ENCODE data around the gene KIF4A. TPM values are rescaled to one million over a fixed set of nuclear protein-coding genes. Genes with fewer than 3 reads are reported as not detected.

The KIF4A gene
- total RNA-seq, 4 donors from 2014 or later = under 0.01 to 11.1 TPM; not detected in 2

DNA sequence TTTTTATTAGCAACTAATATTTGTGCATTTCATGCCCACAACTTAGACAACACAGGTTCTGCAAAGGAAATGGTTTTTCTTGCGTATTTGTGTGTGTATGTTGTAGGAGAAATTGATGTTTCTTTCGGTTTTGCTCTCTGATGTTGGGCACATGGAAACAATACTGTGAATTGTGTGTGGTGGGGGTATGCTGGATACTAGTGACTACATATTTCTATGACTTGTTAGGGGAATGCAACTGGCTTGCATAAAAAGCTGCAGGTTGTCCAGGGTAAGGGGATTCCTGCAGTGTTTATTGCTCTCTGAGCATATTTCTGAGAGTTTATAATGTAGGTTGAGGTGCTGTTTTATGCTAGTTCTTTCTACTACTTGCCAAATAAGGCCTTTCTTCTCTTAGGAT is 166.4 kb downstream of the KIF4A start:
- no peaks in the 10 kb centered on the region for H3K27me3 ChIP-seq
- H3K9me3 ChIP-seq = no peaks in the 10 kb centered on the region
- no peak for TF ChIP-seq POLR2A (IDR thresholded peaks at IDR 0.05)
- H3K36me3 ChIP-seq = no peaks in the 10 kb centered on the region
- intact Hi-C loops (cut with DNase I; ENCODE audit: low total_unique reads) = no loop called here
- H3K4me3 ChIP-seq = peak overlapping the region in 1 of 2 donors; percentile 53
- H3K4me1 ChIP-seq = no peaks in the 10 kb centered on the region
- no peak for DNase-seq
- H3K27ac ChIP-seq = peak overlapping the region in 1 of 2 donors; percentile 82

GRCh38 chrX:70461026-70461425 is 171.1 kb downstream of the KIF4A start:
- Histone ChIP-seq H3K9me3 (no peaks in the 10 kb centered on the region), H3K36me3 (no peaks in the 10 kb centered on the region), H3K27ac (no peak overlapping the region), H3K4me3 (no peak overlapping the region), H3K27me3 (no peaks in the 10 kb centered on the region), H3K4me1 (no peaks in the 10 kb centered on the region)
- TF ChIP-seq, protein P1, sequence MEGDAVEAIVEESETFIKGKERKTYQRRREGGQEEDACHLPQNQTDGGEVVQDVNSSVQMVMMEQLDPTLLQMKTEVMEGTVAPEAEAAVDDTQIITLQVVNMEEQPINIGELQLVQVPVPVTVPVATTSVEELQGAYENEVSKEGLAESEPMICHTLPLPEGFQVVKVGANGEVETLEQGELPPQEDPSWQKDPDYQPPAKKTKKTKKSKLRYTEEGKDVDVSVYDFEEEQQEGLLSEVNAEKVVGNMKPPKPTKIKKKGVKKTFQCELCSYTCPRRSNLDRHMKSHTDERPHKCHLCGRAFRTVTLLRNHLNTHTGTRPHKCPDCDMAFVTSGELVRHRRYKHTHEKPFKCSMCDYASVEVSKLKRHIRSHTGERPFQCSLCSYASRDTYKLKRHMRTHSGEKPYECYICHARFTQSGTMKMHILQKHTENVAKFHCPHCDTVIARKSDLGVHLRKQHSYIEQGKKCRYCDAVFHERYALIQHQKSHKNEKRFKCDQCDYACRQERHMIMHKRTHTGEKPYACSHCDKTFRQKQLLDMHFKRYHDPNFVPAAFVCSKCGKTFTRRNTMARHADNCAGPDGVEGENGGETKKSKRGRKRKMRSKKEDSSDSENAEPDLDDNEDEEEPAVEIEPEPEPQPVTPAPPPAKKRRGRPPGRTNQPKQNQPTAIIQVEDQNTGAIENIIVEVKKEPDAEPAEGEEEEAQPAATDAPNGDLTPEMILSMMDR (IDR thresholded peaks at IDR 0.05) = no peak
- no peak for TF ChIP-seq POLR2A (IDR thresholded peaks at IDR 0.05)
- DNase-seq = no peak
- intact Hi-C loops (cut with DNase I; ENCODE audit: low total_unique reads) = no loop called here

DNA sequence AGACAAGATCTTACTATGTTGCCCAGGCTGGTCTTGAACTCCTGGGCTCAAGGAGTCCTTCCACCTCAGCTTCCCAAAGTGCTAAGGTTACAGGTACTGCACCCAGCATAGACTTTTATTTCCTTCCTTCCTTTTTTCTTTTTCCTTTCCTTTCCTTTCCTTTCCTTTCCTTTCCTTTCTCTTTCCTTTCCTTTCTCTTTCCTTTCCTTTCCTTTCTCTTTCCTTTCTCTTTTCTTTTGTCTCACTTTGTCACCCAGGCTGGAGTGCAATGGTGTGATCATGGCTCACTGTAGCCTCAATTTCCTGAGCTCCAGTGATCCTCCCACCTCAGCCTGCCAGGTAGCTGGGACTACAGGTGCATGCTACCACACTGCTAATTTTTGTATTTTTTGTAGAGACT is 174.1 kb downstream of the KIF4A start:
- Histone ChIP-seq H3K36me3 (no peaks in the 10 kb centered on the region), H3K4me3 (no peak overlapping the region), H3K9me3 (no peaks in the 10 kb centered on the region), H3K27me3 (no peaks in the 10 kb centered on the region), H3K4me1 (no peaks in the 10 kb centered on the region), H3K27ac (no peak overlapping the region)
- intact Hi-C loops (cut with DNase I; ENCODE audit: low total_unique reads) = no loop called here
- TF ChIP-seq, protein P1 (IDR thresholded peaks at IDR 0.05) = no peak
- TF ChIP-seq POLR2A (IDR thresholded peaks at IDR 0.05) = no peak
- DNase-seq = no peak

- TF ChIP-seq, protein P1 (IDR thresholded peaks at IDR 0.05) = no peak
- no peak for TF ChIP-seq POLR2A (IDR thresholded peaks at IDR 0.05)
- no peak for DNase-seq
- Histone ChIP-seq H3K27me3 (no peaks in the 10 kb centered on the region), H3K36me3 (no peaks in the 10 kb centered on the region), H3K9me3 (no peaks in the 10 kb centered on the region), H3K27ac (no peak overlapping the region), H3K4me3 (no peak overlapping the region), H3K4me1 (no peaks in the 10 kb centered on the region)
- intact Hi-C loops (cut with DNase I; ENCODE audit: low total_unique reads) = no loop called here
Measured at GRCh38 chrX:70466968-70467367, 177.1 kb downstream of the KIF4A start.

DNA sequence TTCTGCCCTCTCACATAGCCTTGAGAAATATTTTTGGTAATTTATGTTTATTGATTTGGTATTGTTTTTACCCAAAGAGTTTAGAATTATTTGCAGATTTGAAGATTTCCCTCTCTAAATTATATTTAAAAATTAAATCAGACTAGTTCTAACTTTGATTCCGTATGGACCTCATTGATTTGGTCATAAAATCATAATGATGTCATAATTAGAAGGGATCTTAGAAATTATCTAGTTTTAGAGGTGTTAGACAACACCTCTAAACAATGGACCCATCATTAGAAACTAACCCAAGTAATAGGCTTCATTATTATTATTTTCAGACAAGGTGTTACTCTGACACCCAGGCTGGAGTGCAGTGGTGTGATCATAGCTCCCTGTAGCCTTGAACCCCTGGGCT is 178.8 kb downstream of the KIF4A start:
- intact Hi-C loops (cut with DNase I; ENCODE audit: low total_unique reads) = no loop called here
- TF ChIP-seq POLR2A (IDR thresholded peaks at IDR 0.05) = no peak
- TF ChIP-seq, protein P1 (IDR thresholded peaks at IDR 0.05) = no peak

More for the DNA sequence above, 178.8 kb downstream of the KIF4A start:
- no peak for DNase-seq
- H3K4me3 ChIP-seq = no peak overlapping the region
- no peaks in the 10 kb centered on the region for H3K9me3 ChIP-seq
- H3K27ac ChIP-seq = no peak overlapping the region
- H3K27me3 ChIP-seq = no peaks in the 10 kb centered on the region
- H3K4me1 ChIP-seq = no peaks in the 10 kb centered on the region
- no peaks in the 10 kb centered on the region for H3K36me3 ChIP-seq

Small RNA genes lying within 50 kb of the gene (small RNA-seq; reads per million reads assigned to genes)
- gene RNA5SP507 = not detected
- gene RNU4-81P = not detected
- 1.8 reads per million, percentile 71 among the genes with 10 or more reads in this experiment for gene RNY4P23

Other genes starting within 250 kb of the KIF4A start
- gene AWAT2, start 240.2 kb upstream of the KIF4A start, total RNA-seq = not detected
- gene OTUD6A, start 227.6 kb upstream of the KIF4A start, total RNA-seq = not detected
- 10 to 100 TPM; 33.8 to 90.4 (median 63.1) TPM for gene IGBP1, start 156.7 kb upstream of the KIF4A start, total RNA-seq
- not detected for gene DGAT2L6, start 112.6 kb upstream of the KIF4A start, total RNA-seq
- not detected for gene AWAT1, start 55.4 kb upstream of the KIF4A start, total RNA-seq
- under 1 TPM in 2 of 4 donors, not detected in 2; 0.41 to 0.64 TPM for gene P2RY4, start 29.9 kb upstream of the KIF4A start, total RNA-seq
- not detected for gene ARR3, start 21.8 kb upstream of the KIF4A start, total RNA-seq
- gene RAB41, start 7.9 kb upstream of the KIF4A start, total RNA-seq = not detected
- gene PDZD11, start 177 bp upstream of the KIF4A start, total RNA-seq = 10 to 100 TPM; 16.3 to 49.2 (median 25.6) TPM
- under 1 TPM in 1 of 4 donors, not detected in 3; 0.21 TPM for gene GDPD2, start 133.2 kb downstream of the KIF4A start, total RNA-seq
- gene DLG3, start 154.7 kb downstream of the KIF4A start, total RNA-seq = 10 to 100 TPM in 3 of 4 donors, 1 to 10 TPM in 1; 4.9 to 72.6 (median 33.5) TPM

Measured in uterus (tissue), 4 donors.